ENCODE results near the gene SNTG2. TPM values are rescaled to one million over a fixed set of nuclear protein-coding genes. Genes with fewer than 3 reads are reported as not detected.

Gene SNTG2
- total RNA-seq, 1 donor from 2014 or later = not detected

- DNase-seq (ENCODE audit: low read depth in 2 of 2) = no peak
Observed at GRCh38 chr2:1309507-1309906, 358.9 kb downstream of the SNTG2 start.

- no peak for DNase-seq (ENCODE audit: low read depth in 2 of 2)
Observed at GRCh38 chr2:1310202-1310601, 359.6 kb downstream of the SNTG2 start.

GRCh38 chr2:1310866-1311265 is 360.2 kb downstream of the SNTG2 start:
- DNase-seq (ENCODE audit: low read depth in 2 of 2) = no peak

- DNase-seq (ENCODE audit: low read depth in 2 of 2) = no peak
Observed at GRCh38 chr2:1313240-1313924, 362.7 kb downstream of the SNTG2 start.

GRCh38 chr2:1314254-1314653 is 363.6 kb downstream of the SNTG2 start:
- no peak for DNase-seq (ENCODE audit: low read depth in 2 of 2)

GRCh38 chr2:1318366-1319009 is 367.8 kb downstream of the SNTG2 start:
- DNase-seq (ENCODE audit: low read depth in 2 of 2) = no peak

- no peak for DNase-seq (ENCODE audit: low read depth in 2 of 2)
Observed at GRCh38 chr2:1319393-1319792, 368.7 kb downstream of the SNTG2 start.

GRCh38 chr2:1321321-1321720 is 370.7 kb downstream of the SNTG2 start:
- no peak for DNase-seq (ENCODE audit: low read depth in 2 of 2)

- DNase-seq (ENCODE audit: low read depth in 2 of 2) = no peak
Observed at GRCh38 chr2:1324884-1325283, 374.2 kb downstream of the SNTG2 start.

GRCh38 chr2:1328684-1329083 is 378.0 kb downstream of the SNTG2 start:
- no peak for DNase-seq (ENCODE audit: low read depth in 2 of 2)

GRCh38 chr2:1339388-1340140 is 388.9 kb downstream of the SNTG2 start:
- no peak for DNase-seq (ENCODE audit: low read depth in 2 of 2)

- no peak for DNase-seq (ENCODE audit: low read depth in 2 of 2)
Observed at GRCh38 chr2:1340141-1340512, 389.5 kb downstream of the SNTG2 start.

GRCh38 chr2:1341404-1342120 is 390.9 kb downstream of the SNTG2 start:
- no peak for DNase-seq (ENCODE audit: low read depth in 2 of 2)

GRCh38 chr2:1348789-1349188 is 398.1 kb downstream of the SNTG2 start:
- DNase-seq (ENCODE audit: low read depth in 2 of 2) = no peak

GRCh38 chr2:1350111-1350510 is 399.5 kb downstream of the SNTG2 start:
- no peak for DNase-seq (ENCODE audit: low read depth in 2 of 2)

GRCh38 chr2:1353124-1353523 is 402.5 kb downstream of the SNTG2 start:
- no peak for DNase-seq (ENCODE audit: low read depth in 2 of 2)

- DNase-seq (ENCODE audit: low read depth in 2 of 2) = no peak
Observed at GRCh38 chr2:1353543-1353942, 402.9 kb downstream of the SNTG2 start.

GRCh38 chr2:1360144-1360543 is 409.5 kb downstream of the SNTG2 start:
- no peak for DNase-seq (ENCODE audit: low read depth in 2 of 2)

- no peak for DNase-seq (ENCODE audit: low read depth in 2 of 2)
Observed at GRCh38 chr2:1360557-1361250, 410.1 kb downstream of the SNTG2 start.

GRCh38 chr2:1363367-1363766 is 412.7 kb downstream of the SNTG2 start:
- no peak for DNase-seq (ENCODE audit: low read depth in 2 of 2)

- DNase-seq (ENCODE audit: low read depth in 2 of 2) = no peak
Observed at GRCh38 chr2:1366546-1367134, 416.0 kb downstream of the SNTG2 start.
